Kidney glomerular epithelial cell (primary cell): ENCODE data around the gene SIPA1L2.
A peak's percentile ranks its signal among the peaks of the same experiment; 100 is the strongest.

Experiments
- DNase-seq: peaks from one replicate; lab custom pipeline; 2025; lab: John Stamatoyannopoulos, UW

Gene SIPA1L2

GRCh38 chr1:232590744-232591082 is 39.2 kb downstream of the SIPA1L2 start:
- no peak for DNase-seq

- DNase-seq, result peak; percentile 68
Measured at GRCh38 chr1:232589812-232590743, 39.9 kb downstream of the SIPA1L2 start.

- DNase-seq, result peak; percentile 68
Measured at GRCh38 chr1:232589111-232589811, 40.7 kb downstream of the SIPA1L2 start.

- DNase-seq, result no peak
Measured at GRCh38 chr1:232587141-232588008, 42.6 kb downstream of the SIPA1L2 start.

GRCh38 chr1:232586679-232587078 is 43.3 kb downstream of the SIPA1L2 start:
- no peak for DNase-seq

- DNase-seq, result no peak
Measured at GRCh38 chr1:232585486-232585885, 44.4 kb downstream of the SIPA1L2 start.

GRCh38 chr1:232581932-232582331 is 48.0 kb downstream of the SIPA1L2 start:
- DNase-seq, result no peak
